Keratinocyte (primary cell): Measurements from ENCODE around the gene ZDHHC3.

Source experiments
- CTCF ChIP-seq, 3 experiments: IDR thresholded peaks in 1 of 3; conservative IDR thresholded peaks in 1 of 3; optimal IDR thresholded peaks in 1 of 3; 2 replicates in 2 of 3; 3 replicates in 1 of 3; pipeline versions ENCODE3 to v1.5.1; 2011; ENCODE audit warnings: low read length in 3 of 3, mild to moderate bottlenecking in 3 of 3, moderate library complexity in 2 of 3, control low read depth in 1 of 3, inconsistent platforms in 1 of 3; ENCODE audit not compliant: insufficient read depth in 2 of 3; ENCODE audit errors: extremely low read depth in 1 of 3
- EZH2 ChIP-seq: IDR thresholded peaks from one replicate; pipeline ENCODE4 v1.6.1; 2012; ENCODE audit warnings: inconsistent platforms, mild to moderate bottlenecking, low read length, moderate library complexity

- TF ChIP-seq CTCF (optimal IDR thresholded peaks at IDR 0.05 in 1 of 3, IDR thresholded peaks at IDR 0.05 in 1 of 3, conservative IDR thresholded peaks at IDR 0.05 in 1 of 3; ENCODE audit: extremely low read depth in 1 of 3, insufficient read depth in 2 of 3, low read length in 3 of 3) (no peak), EZH2 (no peak)
Observed at GRCh38 chr3:44902628-44903027, 73.3 kb downstream of the ZDHHC3 start.
